WI38 (cell line): ENCODE measurements around the gene POU3F1.

ENCODE experiments used
- H3K4me3 ChIP-seq: 2 replicates; pipeline ENCODE4 v1.5.1; 2011; ENCODE audit warnings: low read depth, mild to moderate bottlenecking, control low read depth, low read length
- CTCF ChIP-seq: IDR thresholded peaks from 2 replicates; pipeline ENCODE4 v1.5.1; 2012; ENCODE audit warnings: low read depth, mild to moderate bottlenecking, control low read depth, low read length

POU3F1 gene

GRCh38 chr1:38046333-38046883 lies at the start of gene POU3F1:
TSS of gene POU3F1 (minus strand) at chr1:38046793. CDS start at chr1:38046743, 50 bp downstream.
- H3K4me3 ChIP-seq: peak within 1 kb of the TSS; percentile 55
- no peak for TF ChIP-seq CTCF

GRCh38 chr1:38095454-38095931 lies 48.9 kb upstream of the POU3F1 start:
- no peak for TF ChIP-seq CTCF
- H3K4me3 ChIP-seq: no peak overlapping the region

DNA sequence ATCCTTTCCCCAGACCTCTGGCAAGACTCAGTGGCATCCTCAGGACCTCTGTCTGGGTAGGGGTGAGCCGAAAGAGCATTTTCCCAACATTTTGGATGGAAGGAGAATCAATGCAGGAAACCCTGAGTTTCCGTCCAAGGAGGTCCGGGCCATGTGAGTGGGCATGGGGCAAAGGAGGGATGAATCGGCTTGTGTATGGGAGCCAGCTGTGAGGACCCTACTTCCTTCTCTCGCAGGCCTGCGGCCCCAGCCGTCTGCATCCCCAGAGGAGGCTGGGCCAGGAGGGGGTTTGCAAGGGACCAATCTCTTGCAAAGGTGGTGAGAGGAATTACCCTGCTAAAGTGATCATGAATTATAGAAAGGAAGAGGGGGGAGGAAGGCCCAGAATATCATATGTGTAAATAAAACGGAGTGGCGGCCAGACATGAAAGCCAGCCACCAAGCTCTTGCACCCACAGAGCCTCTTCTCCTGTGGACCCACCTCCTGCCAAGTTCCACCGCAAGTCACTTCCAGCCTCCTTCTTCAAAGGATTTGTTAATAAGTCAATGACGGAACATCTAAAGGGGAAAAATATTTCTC lies 48.2 kb upstream of the POU3F1 start:
- no peak overlapping the region for H3K4me3 ChIP-seq

GRCh38 chr1:38093569-38094520 lies 47.3 kb upstream of the POU3F1 start:
- no peak for TF ChIP-seq CTCF
- no peak overlapping the region for H3K4me3 ChIP-seq

More for the DNA sequence above, 48.2 kb upstream of the POU3F1 start:
- no peak for TF ChIP-seq CTCF

- no peak for TF ChIP-seq CTCF
- H3K4me3 ChIP-seq: no peak overlapping the region
These were observed 45.7 kb upstream of the POU3F1 start for GRCh38 chr1:38092256-38092655.

- no peak overlapping the region for H3K4me3 ChIP-seq
- no peak for TF ChIP-seq CTCF
These were observed 44.2 kb upstream of the POU3F1 start for GRCh38 chr1:38090796-38091195.
